Neutrophil (primary cell): ENCODE data around the gene IGSF8.

ENCODE experiments used
- H3K27ac ChIP-seq: fragments of 200-600 bp; sonication (generic); 2 replicates; pipeline ENCODE4 v1.5.1; 2016; ENCODE audit warnings: mild to moderate bottlenecking, moderate library complexity
- H3K27me3 ChIP-seq: fragments of 200-600 bp; sonication (generic); 2 replicates; pipeline ENCODE4 v1.6.0; 2016; ENCODE audit warnings: mild to moderate bottlenecking
- H3K36me3 ChIP-seq: fragments of 200-600 bp; sonication (generic); 2 replicates; pipeline ENCODE4 v1.5.1; 2017
- H3K4me1 ChIP-seq, 2 experiments: fragments of 200-600 bp in 1 of 2; sonication (generic) in 1 of 2; 1 replicate in 1 of 2; 2 replicates in 1 of 2; pipeline versions ENCODE4 v1.5.1 to v1.6.1; 2013 to 2016; ENCODE audit warnings: low read depth in 1 of 2, low read length in 1 of 2, mild to moderate bottlenecking in 1 of 2, moderate library complexity in 1 of 2; ENCODE audit not compliant: control insufficient read depth in 1 of 2, insufficient read depth in 1 of 2
- H3K4me3 ChIP-seq, 2 experiments: fragments of 200-600 bp in 1 of 2; sonication (generic) in 1 of 2; 1 replicate in 1 of 2; 2 replicates in 1 of 2; pipeline ENCODE4 v1.5.1; 2013 to 2016; ENCODE audit warnings: low read depth in 1 of 2, low read length in 1 of 2, mild to moderate bottlenecking in 1 of 2, moderate library complexity in 1 of 2
- H3K9me3 ChIP-seq: fragments of 200-600 bp; sonication (generic); 2 replicates; pipeline ENCODE4 v1.5.1; 2016
- TF ChIP-seq, protein P1 (sequence below): fragments of 200-600 bp; sonication (generic); IDR thresholded peaks from 2 replicates; pipeline ENCODE4 v1.5.1; 2016; ENCODE audit warnings: antibody characterized with exemption

The IGSF8 gene

DNA sequence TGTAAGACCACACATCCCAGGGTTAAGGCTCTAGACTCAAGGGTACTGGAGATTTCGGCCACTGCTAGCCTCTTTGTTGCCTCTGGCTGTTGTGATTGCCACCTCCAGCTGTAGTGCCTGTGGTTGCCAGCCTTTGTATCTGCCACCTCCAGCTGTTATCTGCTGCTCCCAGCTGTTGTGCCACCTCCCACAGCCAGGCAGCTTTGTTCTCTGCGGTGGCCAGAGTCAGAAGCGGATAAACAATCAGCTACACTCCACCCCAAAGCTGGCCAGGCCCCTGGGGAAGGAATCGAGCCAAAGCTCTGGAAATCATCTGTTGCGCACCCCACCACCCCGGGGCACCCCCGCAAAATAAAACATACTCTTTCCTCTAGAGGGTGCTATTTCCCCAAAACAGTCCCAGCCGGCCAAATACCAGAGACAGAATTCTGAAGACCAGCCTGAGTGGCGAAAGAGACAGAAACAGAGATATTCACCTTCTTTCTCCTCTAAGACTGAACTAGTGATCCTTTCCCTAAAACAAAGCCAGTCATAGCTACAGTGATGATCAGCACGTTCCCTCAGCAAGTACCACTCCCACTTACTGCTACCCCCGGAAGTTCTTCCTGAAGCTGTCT is 51.8 kb downstream of the IGSF8 start:
- Histone ChIP-seq H3K36me3 (no peaks in the 10 kb centered on the region), H3K4me1 (peaks cover 4 to 9% of the 10 kb centered on the region in 2 experiments), H3K27me3 (peaks cover 56% of the 10 kb centered on the region), H3K27ac (no peak overlapping the region), H3K9me3 (no peaks in the 10 kb centered on the region), H3K4me3 (peak overlapping the region in 1 of 2 experiments; percentile 8)
- TF ChIP-seq, protein P1, sequence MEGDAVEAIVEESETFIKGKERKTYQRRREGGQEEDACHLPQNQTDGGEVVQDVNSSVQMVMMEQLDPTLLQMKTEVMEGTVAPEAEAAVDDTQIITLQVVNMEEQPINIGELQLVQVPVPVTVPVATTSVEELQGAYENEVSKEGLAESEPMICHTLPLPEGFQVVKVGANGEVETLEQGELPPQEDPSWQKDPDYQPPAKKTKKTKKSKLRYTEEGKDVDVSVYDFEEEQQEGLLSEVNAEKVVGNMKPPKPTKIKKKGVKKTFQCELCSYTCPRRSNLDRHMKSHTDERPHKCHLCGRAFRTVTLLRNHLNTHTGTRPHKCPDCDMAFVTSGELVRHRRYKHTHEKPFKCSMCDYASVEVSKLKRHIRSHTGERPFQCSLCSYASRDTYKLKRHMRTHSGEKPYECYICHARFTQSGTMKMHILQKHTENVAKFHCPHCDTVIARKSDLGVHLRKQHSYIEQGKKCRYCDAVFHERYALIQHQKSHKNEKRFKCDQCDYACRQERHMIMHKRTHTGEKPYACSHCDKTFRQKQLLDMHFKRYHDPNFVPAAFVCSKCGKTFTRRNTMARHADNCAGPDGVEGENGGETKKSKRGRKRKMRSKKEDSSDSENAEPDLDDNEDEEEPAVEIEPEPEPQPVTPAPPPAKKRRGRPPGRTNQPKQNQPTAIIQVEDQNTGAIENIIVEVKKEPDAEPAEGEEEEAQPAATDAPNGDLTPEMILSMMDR = no peak

DNA sequence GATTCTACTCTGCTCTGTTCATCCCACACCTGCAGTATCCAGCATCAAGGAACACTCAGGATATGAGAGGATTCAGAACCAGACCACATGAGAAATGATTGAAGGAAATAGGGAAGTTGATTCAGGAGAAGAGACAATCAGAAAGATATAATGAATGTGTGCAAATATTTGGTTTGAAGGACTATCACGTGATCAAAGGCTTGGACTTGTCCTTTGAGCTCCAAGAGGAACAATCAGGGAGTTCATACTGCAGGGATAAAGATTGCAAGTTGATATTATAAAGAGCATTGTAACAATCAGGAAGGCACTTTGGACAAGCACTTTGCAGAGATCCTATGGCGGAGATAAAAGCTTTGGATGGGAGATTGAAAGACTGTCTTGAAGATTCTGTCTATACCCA is 52.8 kb downstream of the IGSF8 start:
- Histone ChIP-seq H3K9me3 (no peaks in the 10 kb centered on the region), H3K27me3 (peaks cover 48% of the 10 kb centered on the region)
- TF ChIP-seq, protein P1 = no peak

DNA sequence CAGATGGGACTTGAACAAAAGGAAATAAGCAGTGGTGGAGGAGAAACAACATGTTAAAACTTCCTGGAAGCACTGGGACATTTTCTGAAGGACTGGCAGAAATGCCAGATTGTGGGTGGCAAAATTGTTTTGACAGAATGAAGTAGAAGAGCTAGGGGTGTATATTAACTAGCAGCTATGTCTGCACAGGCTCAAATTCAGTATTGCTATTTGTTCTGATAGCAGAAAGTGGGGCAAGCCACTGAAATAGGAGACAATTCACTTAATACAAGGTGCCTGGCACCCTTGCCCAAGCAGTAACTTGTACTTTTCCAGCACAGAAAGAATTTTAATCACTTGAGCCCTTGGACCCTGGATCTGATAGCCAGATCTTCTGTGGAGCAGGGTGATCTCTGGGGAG is 54.9 kb downstream of the IGSF8 start:
- TF ChIP-seq, protein P1 = no peak
- H3K36me3 ChIP-seq = no peaks in the 10 kb centered on the region

More for the DNA sequence above, 52.8 kb downstream of the IGSF8 start:
- no peak overlapping the region for H3K4me3 ChIP-seq
- no peak overlapping the region for H3K27ac ChIP-seq
- H3K36me3 ChIP-seq = no peaks in the 10 kb centered on the region
- peaks cover 4 to 9% of the 10 kb centered on the region in 2 experiments for H3K4me1 ChIP-seq

More for the DNA sequence above, 54.9 kb downstream of the IGSF8 start:
- no peak overlapping the region for H3K4me3 ChIP-seq
- H3K27me3 ChIP-seq = peaks cover 48% of the 10 kb centered on the region
- H3K4me1 ChIP-seq = peaks cover 4 to 9% of the 10 kb centered on the region in 2 experiments
- H3K9me3 ChIP-seq = no peaks in the 10 kb centered on the region
- H3K27ac ChIP-seq = no peak overlapping the region
